Activated naive CD4-positive, alpha-beta T cell treated with anti-CD3 and anti-CD28 coated beads for 36 hours (primary cell): ENCODE data around the gene RIMBP2. TPM values are rescaled to one million over a fixed set of nuclear protein-coding genes. Genes with fewer than 3 reads are reported as not detected.

Experiments
- CTCF ChIA-PET: fragments of 350-600 bp; sonication (Branson Sonifier 250); formaldehyde crosslinking; loops from one replicate; lab custom pipeline; 2021; ENCODE audit warnings: antibody characterized with exemption; lab: Charles Lee
- DNase-seq: peaks from one replicate; pipeline ENCODE4 v3.0.0-alpha.2; 2020
- H3K27ac Mint-ChIP-seq: one replicate; pipeline ENCODE4 v1.8.0; 2021; ENCODE audit warnings: mild to moderate bottlenecking, mixed read lengths
- H3K27me3 Mint-ChIP-seq: one replicate; pipeline ENCODE4 v1.8.0; 2021; ENCODE audit warnings: low read depth, mixed read lengths
- H3K36me3 Mint-ChIP-seq: one replicate; pipeline ENCODE4 v1.8.0; 2021; ENCODE audit warnings: low read depth, mixed read lengths
- H3K4me1 Mint-ChIP-seq: one replicate; pipeline ENCODE4 v1.8.0; 2021; ENCODE audit warnings: low read depth, mixed read lengths
- H3K4me3 Mint-ChIP-seq: one replicate; pipeline ENCODE4 v1.8.0; 2021; ENCODE audit warnings: mild to moderate bottlenecking, moderate library complexity, mixed read lengths
- H3K9me3 Mint-ChIP-seq: one replicate; pipeline ENCODE4 v1.8.0; 2021; ENCODE audit warnings: mixed read lengths
- intact Hi-C: fragments of 100-400 bp; cut with micrococcal nuclease; formaldehyde crosslinking; loops from one replicate; pipeline ENCODE4 v1.15.1; 2023
- total RNA-seq, 2 experiments: library from RNA; stranded (reverse); gene quantifications; one replicate each; pipeline ENCODE4 v1.2.3, GENCODE V29; 2021

Gene RIMBP2
- total RNA-seq, 2 experiments from 2014 or later = not detected

DNA sequence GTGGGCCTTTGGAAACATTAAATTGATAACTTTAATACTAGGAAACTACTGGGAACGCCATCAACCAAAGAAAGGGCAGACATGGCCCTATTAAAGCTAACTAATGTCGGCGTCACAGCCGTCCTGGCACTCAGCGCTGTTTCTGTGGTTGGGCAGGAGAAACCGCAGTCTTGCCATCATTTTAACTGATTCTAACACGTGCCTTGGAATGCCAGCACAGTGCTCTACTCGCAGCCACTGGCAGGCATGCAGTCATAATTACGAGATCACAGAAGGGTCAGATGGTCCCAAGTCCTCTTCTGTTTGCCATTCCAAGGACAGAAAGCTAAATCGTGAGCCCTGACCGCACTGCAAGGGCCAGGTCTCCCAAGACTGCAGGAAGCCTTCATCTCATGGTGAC is 75.2 kb downstream of the RIMBP2 start:
- peaks cover 7% of the 10 kb centered on the region for H3K27me3 Mint-ChIP-seq

DNA sequence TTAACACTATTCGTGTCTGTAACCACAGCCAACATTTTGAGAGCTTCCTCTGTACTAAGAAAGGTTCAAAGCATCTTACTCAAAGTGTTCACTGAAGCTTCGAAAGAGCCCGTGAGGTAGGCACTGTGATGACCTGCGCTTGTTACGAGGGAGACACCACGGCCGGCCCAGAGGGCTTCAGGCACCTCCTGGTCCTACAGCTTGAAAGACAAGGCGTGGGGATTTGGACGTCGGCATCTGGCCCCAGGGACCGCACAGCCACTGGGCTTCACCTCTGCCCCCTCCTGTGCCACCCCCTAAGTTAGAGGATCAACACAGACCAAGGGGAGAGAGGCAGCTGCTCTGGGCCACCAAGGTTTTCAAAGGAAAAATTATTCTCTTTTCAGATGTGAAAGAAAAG is 75.6 kb downstream of the RIMBP2 start:
- intact Hi-C loops = no loop called here

More for the DNA sequence above, 75.2 kb downstream of the RIMBP2 start:
- intact Hi-C loops = no loop called here
- Mint-ChIP-seq H3K9me3 (no peaks in the 10 kb centered on the region), H3K4me1 (no peaks in the 10 kb centered on the region), H3K36me3 (no peaks in the 10 kb centered on the region), H3K4me3 (no peak overlapping the region), H3K27ac (no peak overlapping the region)
- CTCF ChIA-PET = interaction anchor here (0.6 kb wide), 1 partner anchor 16 kb away, joined by 4 read pairs; no protein-coding TSS in a partner anchor
- DNase-seq = no peak

DNA sequence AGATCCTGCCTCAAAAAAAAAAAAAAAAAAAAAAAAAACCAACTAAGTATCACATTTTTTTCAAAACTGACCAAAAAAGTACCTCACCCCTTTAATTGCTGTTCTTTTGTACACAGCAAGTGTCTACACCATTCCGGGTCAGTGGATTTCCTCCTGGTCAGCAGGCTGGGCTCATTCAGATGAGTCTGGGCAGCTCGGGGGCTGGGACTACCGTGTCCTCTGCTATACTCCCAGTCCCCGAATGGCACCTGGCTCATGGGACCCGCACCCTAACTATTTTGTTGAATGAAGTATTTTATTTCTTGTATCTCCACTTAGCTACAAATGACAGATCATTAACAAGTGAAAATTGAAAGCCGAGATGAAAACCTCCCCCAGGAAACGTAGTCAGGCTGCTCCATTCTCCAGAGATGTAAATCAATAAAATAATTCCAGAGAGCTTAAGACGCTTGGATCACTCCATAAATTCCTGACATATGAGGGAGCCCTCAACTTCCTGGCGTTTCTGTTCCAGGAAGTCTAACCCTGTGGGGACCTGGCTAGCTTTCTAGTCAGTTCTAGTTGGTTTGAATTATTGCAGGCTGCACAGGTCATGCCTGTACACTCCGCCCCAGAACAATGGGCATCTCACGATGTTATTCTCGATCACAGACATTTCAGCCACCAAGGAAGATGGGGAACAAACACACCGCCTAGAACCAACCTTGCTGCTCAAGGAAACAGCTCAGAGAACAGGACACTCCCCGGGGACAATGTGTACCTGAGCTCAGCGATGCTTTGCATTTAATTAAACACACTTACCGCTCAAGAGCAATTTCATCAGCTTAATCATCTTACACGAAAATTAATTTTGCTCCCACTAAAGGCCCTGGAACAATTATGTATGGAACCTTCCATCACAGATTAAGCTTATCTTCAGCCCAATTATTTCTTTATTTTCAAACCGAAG is 76.3 kb downstream of the RIMBP2 start:
- H3K4me3 Mint-ChIP-seq = no peak overlapping the region
- no peaks in the 10 kb centered on the region for H3K36me3 Mint-ChIP-seq
- no peak for DNase-seq
- peaks cover 12% of the 10 kb centered on the region for H3K27me3 Mint-ChIP-seq
- no peaks in the 10 kb centered on the region for H3K9me3 Mint-ChIP-seq
- intact Hi-C loops = no loop called here
- H3K27ac Mint-ChIP-seq = no peak overlapping the region
- CTCF ChIA-PET = no interaction called here
- H3K4me1 Mint-ChIP-seq = no peaks in the 10 kb centered on the region

More for the DNA sequence above, 75.6 kb downstream of the RIMBP2 start:
- Mint-ChIP-seq H3K36me3 (no peaks in the 10 kb centered on the region), H3K9me3 (no peaks in the 10 kb centered on the region), H3K4me3 (no peak overlapping the region), H3K4me1 (no peaks in the 10 kb centered on the region), H3K27me3 (peaks cover 9% of the 10 kb centered on the region), H3K27ac (no peak overlapping the region)
- CTCF ChIA-PET = interaction anchor here (0.6 kb wide), 1 partner anchor 16 kb away, joined by 4 read pairs; no protein-coding TSS in a partner anchor
- no peak for DNase-seq

DNA sequence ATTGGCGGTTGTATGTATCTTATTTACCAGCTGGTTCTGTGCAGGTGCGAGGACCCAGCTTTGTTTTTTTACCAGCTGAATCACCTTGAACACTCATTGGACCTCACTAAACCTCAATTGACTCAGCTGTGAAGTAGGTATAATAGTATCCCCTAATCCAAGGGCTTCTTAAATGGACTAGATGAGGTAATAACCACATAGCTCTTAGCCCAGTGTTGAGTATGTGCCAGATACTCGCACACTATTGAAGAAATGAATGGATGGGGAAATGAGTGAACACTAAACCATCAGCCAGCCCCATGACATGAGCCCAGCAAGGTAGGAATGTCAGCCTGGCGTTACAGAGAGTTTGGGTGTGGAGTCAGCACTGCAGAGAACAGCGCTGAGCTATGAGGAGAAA is 79.7 kb downstream of the RIMBP2 start:
- H3K27ac Mint-ChIP-seq = no peak overlapping the region
- H3K4me1 Mint-ChIP-seq = no peaks in the 10 kb centered on the region
- intact Hi-C loops = no loop called here
- H3K9me3 Mint-ChIP-seq = no peaks in the 10 kb centered on the region
- H3K27me3 Mint-ChIP-seq = peaks cover 16% of the 10 kb centered on the region
- CTCF ChIA-PET = interaction anchor here (0.7 kb wide), 1 partner anchor 79 kb away, joined by 3 read pairs; no protein-coding TSS in a partner anchor
- DNase-seq = no peak
- H3K36me3 Mint-ChIP-seq = no peaks in the 10 kb centered on the region
- H3K4me3 Mint-ChIP-seq = no peak overlapping the region

DNA sequence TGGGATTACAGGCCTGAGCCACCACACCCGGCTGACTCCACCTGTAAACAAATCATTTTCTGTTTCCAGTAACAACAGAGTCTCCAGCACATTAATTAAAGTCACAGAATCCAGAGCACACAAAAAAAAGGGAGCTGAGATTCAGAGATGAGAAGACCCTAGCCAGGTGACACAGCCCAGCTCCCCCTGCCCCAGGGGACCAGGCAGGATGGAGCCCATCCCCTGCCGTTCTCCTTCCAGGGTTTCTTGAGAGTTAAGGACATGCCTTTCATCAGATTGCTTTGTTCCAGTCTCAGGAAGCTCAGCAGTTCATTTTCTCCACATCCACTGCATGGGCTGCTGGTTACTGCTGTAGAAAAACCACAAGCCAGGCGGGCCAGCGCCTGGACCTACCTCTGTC is 81.2 kb downstream of the RIMBP2 start:
- intact Hi-C loops = no loop called here
- CTCF ChIA-PET = no interaction called here
- Mint-ChIP-seq H3K4me3 (no peak overlapping the region), H3K36me3 (no peaks in the 10 kb centered on the region), H3K9me3 (no peaks in the 10 kb centered on the region), H3K27me3 (peaks cover 16% of the 10 kb centered on the region), H3K4me1 (no peaks in the 10 kb centered on the region), H3K27ac (no peak overlapping the region)
- no peak for DNase-seq

DNA sequence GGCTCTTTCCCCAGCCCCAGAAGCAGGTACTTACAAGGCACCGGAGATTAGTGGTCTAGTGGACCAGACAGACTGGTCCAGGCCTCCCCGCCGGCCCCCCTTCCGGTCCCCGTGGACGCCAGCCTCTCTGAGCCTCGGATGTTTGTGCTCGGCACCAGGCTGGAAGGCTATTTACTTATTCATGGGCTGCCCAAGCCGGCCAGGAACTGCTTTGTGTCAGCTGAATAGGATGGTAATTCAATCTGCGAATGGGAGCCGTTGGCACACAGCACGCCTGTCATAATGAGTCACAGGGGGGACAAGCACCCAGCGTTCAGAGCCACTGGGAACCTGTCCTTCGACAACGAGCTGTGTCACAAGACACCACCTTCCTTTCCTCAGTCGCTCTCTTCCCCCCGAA is 82.3 kb downstream of the RIMBP2 start:
- H3K27ac Mint-ChIP-seq = no peak overlapping the region
- no peaks in the 10 kb centered on the region for H3K4me1 Mint-ChIP-seq
- H3K27me3 Mint-ChIP-seq = peaks cover 19% of the 10 kb centered on the region
- H3K9me3 Mint-ChIP-seq = no peaks in the 10 kb centered on the region
- H3K36me3 Mint-ChIP-seq = no peaks in the 10 kb centered on the region
- CTCF ChIA-PET = no interaction called here
- H3K4me3 Mint-ChIP-seq = no peak overlapping the region
- intact Hi-C loops = no loop called here
- DNase-seq = no peak

DNA sequence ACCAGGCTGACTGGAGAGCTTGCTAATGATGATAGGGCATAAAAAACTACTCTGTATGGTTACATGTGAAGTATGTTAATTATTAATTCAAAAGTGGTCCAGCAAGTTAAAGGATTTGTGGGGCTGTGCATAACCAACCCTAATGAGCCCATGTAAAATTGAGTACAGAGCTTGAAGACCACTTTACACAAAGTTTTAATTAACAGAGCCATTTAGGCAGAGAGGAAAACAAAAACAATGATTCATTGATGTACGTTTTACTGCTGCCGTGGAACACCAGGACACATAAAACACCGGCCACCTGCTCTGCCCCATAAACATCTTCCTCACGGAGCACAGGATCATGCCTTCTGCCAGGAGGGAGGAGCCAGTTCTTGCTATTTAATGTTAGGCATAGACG is 83.5 kb downstream of the RIMBP2 start:
- intact Hi-C loops = no loop called here
- Mint-ChIP-seq H3K27me3 (peaks cover 19% of the 10 kb centered on the region), H3K9me3 (no peaks in the 10 kb centered on the region), H3K36me3 (no peaks in the 10 kb centered on the region), H3K4me3 (no peak overlapping the region), H3K27ac (no peak overlapping the region), H3K4me1 (no peaks in the 10 kb centered on the region)
- CTCF ChIA-PET = no interaction called here
- no peak for DNase-seq

DNA sequence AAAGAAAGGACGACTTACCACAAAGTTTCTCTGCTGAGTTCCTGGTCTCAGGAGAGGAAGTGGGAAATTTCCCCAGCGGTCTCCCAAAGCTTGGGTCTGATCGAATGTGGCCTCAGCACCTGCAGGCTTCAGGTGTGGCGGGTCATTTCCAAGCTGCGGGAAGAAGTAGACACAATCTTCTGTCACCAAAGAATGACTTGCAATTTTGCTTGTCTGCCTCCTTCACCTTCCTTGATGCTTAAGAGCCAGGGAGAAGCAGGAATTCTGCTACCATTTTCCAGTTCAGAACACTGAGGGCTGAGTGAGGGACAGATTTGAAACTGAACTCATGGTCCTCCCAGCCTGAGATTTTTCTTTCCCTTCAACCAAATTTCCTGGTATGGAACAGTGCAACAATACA is 87.8 kb downstream of the RIMBP2 start:
- intact Hi-C loops = no loop called here
- Mint-ChIP-seq H3K4me1 (no peaks in the 10 kb centered on the region), H3K4me3 (no peak overlapping the region), H3K36me3 (no peaks in the 10 kb centered on the region), H3K27me3 (peaks cover 8% of the 10 kb centered on the region), H3K27ac (no peak overlapping the region), H3K9me3 (peaks cover 4% of the 10 kb centered on the region)
- CTCF ChIA-PET = no interaction called here
- no peak for DNase-seq

DNA sequence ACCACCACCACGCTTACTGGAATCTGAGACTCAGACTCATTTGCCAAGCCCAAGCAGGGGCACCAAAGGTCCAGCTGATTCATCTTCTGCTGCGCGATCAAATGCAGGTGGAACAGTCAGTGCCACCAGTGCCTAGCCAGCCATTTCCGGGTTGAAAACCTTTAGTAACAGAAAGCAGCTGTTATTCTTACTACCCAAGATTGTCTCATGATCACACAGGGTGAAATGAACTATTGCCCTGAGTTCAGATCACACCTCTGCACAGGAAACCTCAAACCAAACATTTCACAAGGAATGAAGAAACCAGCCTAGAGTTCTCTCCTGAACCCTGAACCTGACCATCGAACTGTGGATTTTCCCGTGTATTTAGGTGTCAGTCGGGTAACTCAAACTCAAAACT is 88.9 kb downstream of the RIMBP2 start:
- DNase-seq = no peak
- H3K36me3 Mint-ChIP-seq = no peaks in the 10 kb centered on the region
- H3K9me3 Mint-ChIP-seq = peaks cover 4% of the 10 kb centered on the region
- no peak overlapping the region for H3K27ac Mint-ChIP-seq
- H3K27me3 Mint-ChIP-seq = peaks cover 7% of the 10 kb centered on the region
- no peaks in the 10 kb centered on the region for H3K4me1 Mint-ChIP-seq
- intact Hi-C loops = no loop called here
- no peak overlapping the region for H3K4me3 Mint-ChIP-seq
- CTCF ChIA-PET = no interaction called here

DNA sequence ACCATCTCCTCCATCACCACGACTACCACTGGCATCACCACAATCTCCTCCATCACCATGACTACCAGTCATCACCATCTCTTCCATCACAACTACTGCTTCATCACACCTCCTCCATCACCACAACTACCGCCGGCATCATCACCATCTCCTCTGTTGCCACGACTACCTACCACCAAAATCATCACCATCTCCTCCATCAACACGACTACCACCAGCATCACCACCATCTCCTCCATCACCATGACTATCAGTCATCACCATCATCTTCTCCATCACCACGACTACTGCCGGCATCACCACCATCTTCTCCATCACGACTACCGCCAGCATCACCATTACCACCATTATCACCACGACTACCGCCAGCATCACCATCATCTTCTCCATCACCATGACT is 89.5 kb downstream of the RIMBP2 start:
- Mint-ChIP-seq H3K27ac (no peak overlapping the region), H3K36me3 (no peaks in the 10 kb centered on the region), H3K4me3 (no peak overlapping the region), H3K9me3 (peaks cover 4% of the 10 kb centered on the region), H3K27me3 (peaks cover 7% of the 10 kb centered on the region), H3K4me1 (no peaks in the 10 kb centered on the region)
- CTCF ChIA-PET = no interaction called here
- DNase-seq = no peak
- intact Hi-C loops = no loop called here

DNA sequence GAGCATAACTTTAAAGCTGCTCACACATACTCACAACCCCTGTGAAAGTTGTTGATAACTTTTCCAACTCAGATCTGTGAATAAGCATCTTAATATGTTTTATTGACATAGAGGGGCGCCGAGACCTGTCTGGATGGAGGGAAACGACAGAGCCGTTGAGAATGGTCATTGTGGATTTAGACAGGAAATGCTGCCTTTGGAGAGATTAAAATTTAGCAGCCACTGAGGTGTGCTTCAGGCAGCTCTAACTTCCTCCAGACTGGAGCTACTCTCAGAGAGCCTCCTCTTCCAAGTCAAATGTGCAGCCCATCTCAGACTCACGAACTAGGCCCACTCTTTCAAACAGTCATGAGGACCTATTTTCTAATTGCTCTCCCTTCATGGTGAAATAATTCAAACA is 90.9 kb downstream of the RIMBP2 start:
- no peak for DNase-seq
- H3K4me3 Mint-ChIP-seq = no peak overlapping the region
- H3K9me3 Mint-ChIP-seq = peaks cover 4% of the 10 kb centered on the region
- no peak overlapping the region for H3K27ac Mint-ChIP-seq
- intact Hi-C loops = no loop called here
- CTCF ChIA-PET = no interaction called here
- no peaks in the 10 kb centered on the region for H3K4me1 Mint-ChIP-seq
- peaks cover 7% of the 10 kb centered on the region for H3K27me3 Mint-ChIP-seq
- no peaks in the 10 kb centered on the region for H3K36me3 Mint-ChIP-seq

DNA sequence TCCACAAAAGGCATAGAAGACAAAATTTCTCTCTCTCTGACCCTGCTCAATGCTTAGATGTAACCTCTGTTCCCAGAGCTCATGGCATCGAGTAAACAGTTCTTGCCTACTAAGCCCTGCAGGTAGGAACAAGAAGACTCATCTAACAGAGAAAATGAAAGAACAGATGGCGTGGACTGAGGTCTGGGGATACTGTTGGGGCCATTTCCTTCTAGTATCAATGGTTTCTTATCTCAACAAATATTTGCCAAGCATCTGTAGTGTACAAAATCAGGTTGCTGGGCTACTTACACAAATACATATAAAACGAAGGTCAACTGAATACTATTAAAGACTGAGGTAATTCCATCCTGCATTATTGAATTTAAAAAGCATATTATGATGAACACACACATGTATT is 93.3 kb downstream of the RIMBP2 start:
- no peak overlapping the region for H3K4me3 Mint-ChIP-seq
- CTCF ChIA-PET = no interaction called here
- H3K4me1 Mint-ChIP-seq = no peaks in the 10 kb centered on the region
- H3K27ac Mint-ChIP-seq = no peak overlapping the region
- H3K27me3 Mint-ChIP-seq = peaks cover 5% of the 10 kb centered on the region
- no peak for DNase-seq
- H3K36me3 Mint-ChIP-seq = no peaks in the 10 kb centered on the region
- peaks cover 4% of the 10 kb centered on the region for H3K9me3 Mint-ChIP-seq
- intact Hi-C loops = no loop called here

DNA sequence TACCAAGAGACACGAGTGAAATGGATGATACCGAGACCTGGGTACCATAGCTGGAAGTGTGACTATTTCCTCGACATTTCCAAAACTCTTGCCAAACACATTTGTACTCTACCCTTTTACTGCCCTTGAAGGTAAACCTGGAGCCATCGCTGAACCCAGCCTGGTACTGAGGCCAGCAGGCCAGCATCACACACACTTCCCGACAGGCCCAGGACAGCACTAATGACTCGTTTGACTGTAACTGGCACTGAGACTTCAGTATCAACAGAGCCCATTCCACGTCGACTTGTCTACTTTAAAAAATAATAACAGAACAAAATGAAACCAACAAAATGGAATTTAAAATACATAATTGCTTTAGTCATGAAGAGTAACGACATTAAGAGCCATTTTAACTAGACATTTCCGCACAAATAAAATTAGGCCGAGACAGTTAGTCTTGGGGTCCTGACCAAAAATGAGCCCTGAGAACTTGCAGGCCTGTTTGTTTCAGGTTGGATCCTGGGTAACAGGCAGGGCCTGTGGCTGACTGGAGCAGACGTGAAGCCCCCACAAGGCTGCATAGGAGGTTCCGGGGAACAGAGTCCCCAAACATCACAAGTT is 94.3 kb downstream of the RIMBP2 start:
- Mint-ChIP-seq H3K4me3 (no peak overlapping the region), H3K9me3 (peaks cover 4% of the 10 kb centered on the region), H3K27me3 (peaks cover 5% of the 10 kb centered on the region), H3K27ac (no peak overlapping the region), H3K4me1 (no peaks in the 10 kb centered on the region), H3K36me3 (no peaks in the 10 kb centered on the region)
- CTCF ChIA-PET = no interaction called here
- intact Hi-C loops = no loop called here
- no peak for DNase-seq
